SK-N-SH (cell line): ENCODE data around the gene NRP2. TPM values are rescaled to one million over a fixed set of nuclear protein-coding genes. Genes with fewer than 3 reads are reported as not detected.
A peak's percentile ranks its signal among the peaks of the same experiment; 100 is the strongest.

Experiments used
- CTCF ChIA-PET: fragments of 300-600, 350-600 bp; formaldehyde crosslinking; extraction: SDS; loops from one replicate; lab custom pipeline; 2021; lab: Yijun Ruan, JAX
- POLR2A ChIA-PET: fragments of 350-600 bp; sonication (Branson Sonifier 250); formaldehyde crosslinking; extraction: SDS; loops from one replicate; lab custom pipeline; 2020; ENCODE audit warnings: antibody characterized with exemption, inconsistent platforms; lab: Yijun Ruan, JAX
- DNase-seq: peaks from one replicate; pipeline ENCODE4 v3.0.0; 2012
- H2AFZ ChIP-seq: fragments of 200-600 bp; sonication (generic); 2 replicates; pipeline ENCODE4 v1.8.1; 2016; ENCODE audit warnings: antibody characterized with exemption, mild to moderate bottlenecking, low read depth
- H3F3A ChIP-seq: fragments of 200-600 bp; sonication (generic); replicated peaks from 2 replicates; pipeline ENCODE3; 2016; ENCODE audit warnings: antibody characterized with exemption, mild to moderate bottlenecking; ENCODE audit not compliant: insufficient read depth
- H3K27ac ChIP-seq, 2 experiments: fragments of 200-500 bp in 1 of 2; fragments of 200-600 bp in 1 of 2; sonication (Bioruptor generic) in 1 of 2; sonication (generic), shearing (Covaris generic) in 1 of 2; 2 replicates each; pipeline versions ENCODE4 v1.5.1 to v1.6.1; 2014 to 2016; ENCODE audit warnings: low read depth in 2 of 2, inconsistent platforms in 1 of 2, low read length in 1 of 2, mild to moderate bottlenecking in 1 of 2, mixed read lengths in 1 of 2
- H3K27me3 ChIP-seq: fragments of 200-600 bp; sonication (generic), shearing (Covaris generic); 2 replicates; pipeline ENCODE4 v1.6.1; 2016; ENCODE audit warnings: mixed run types; ENCODE audit not compliant: insufficient read depth
- H3K36me3 ChIP-seq, 2 experiments: fragments of 200-500 bp in 1 of 2; fragments of 200-600 bp in 1 of 2; sonication (Bioruptor generic) in 1 of 2; sonication (generic) in 1 of 2; replicated peaks in 1 of 2; 2 replicates each; pipeline versions ENCODE3 to v1.5.1; 2014 to 2016; ENCODE audit warnings: low read length in 1 of 2, mild to moderate bottlenecking in 1 of 2; ENCODE audit not compliant: insufficient read depth in 2 of 2, control insufficient read depth in 1 of 2
- H3K4me1 ChIP-seq, 2 experiments: fragments of 200-500 bp in 1 of 2; fragments of 200-600 bp in 1 of 2; sonication (Bioruptor generic) in 1 of 2; sonication (generic), shearing (Covaris generic) in 1 of 2; 2 replicates each; pipeline versions ENCODE4 v1.5.1 to v1.6.1; 2014 to 2016; ENCODE audit warnings: low read depth in 1 of 2, low read length in 1 of 2, mixed run types in 1 of 2; ENCODE audit not compliant: insufficient read depth in 2 of 2, control insufficient read depth in 1 of 2
- H3K4me2 ChIP-seq: fragments of 200-600 bp; sonication (generic), shearing (Covaris generic); 2 replicates; pipeline ENCODE4 v1.6.1; 2017; ENCODE audit warnings: mixed run types
- H3K4me3 ChIP-seq, 2 experiments: fragments of 200-500 bp in 1 of 2; fragments of 200-600 bp in 1 of 2; sonication (Bioruptor generic) in 1 of 2; sonication (generic), shearing (Covaris generic) in 1 of 2; 2 replicates each; pipeline versions ENCODE4 v1.5.1 to v1.8.1; 2014 to 2016; ENCODE audit warnings: low read depth in 2 of 2, inconsistent platforms in 1 of 2, low read length in 1 of 2, mild to moderate bottlenecking in 1 of 2, mixed read lengths in 1 of 2, moderate library complexity in 1 of 2
- H3K79me2 ChIP-seq: fragments of 200-600 bp; sonication (generic); 2 replicates; pipeline ENCODE4 v1.8.1; 2017; ENCODE audit warnings: mild to moderate bottlenecking; ENCODE audit not compliant: insufficient read depth
- H3K9ac ChIP-seq: fragments of 200-600 bp; sonication (generic); 2 replicates; pipeline ENCODE4 v1.6.1; 2017; ENCODE audit warnings: mixed run types
- H3K9me2 ChIP-seq: fragments of 200-600 bp; sonication (generic); 2 replicates; pipeline ENCODE4 v1.6.1; 2017; ENCODE audit warnings: mixed run types
- H3K9me3 ChIP-seq: fragments of 200-600 bp; sonication (generic); 2 replicates; pipeline ENCODE4 v1.6.1; 2017; ENCODE audit warnings: mixed run types, mild to moderate bottlenecking, moderate library complexity
- H4K20me1 ChIP-seq: fragments of 200-600 bp; sonication (generic); 2 replicates; pipeline ENCODE4 v1.6.1; 2017; ENCODE audit warnings: mild to moderate bottlenecking, mixed run types; ENCODE audit not compliant: insufficient read depth
- JUND ChIP-seq: IDR thresholded peaks from 2 replicates; pipeline ENCODE4 v1.4.0; 2012
- MAX ChIP-seq: IDR thresholded peaks from 2 replicates; pipeline ENCODE4 v1.4.0; 2012; ENCODE audit warnings: low read depth
- MXI1 ChIP-seq: IDR thresholded peaks from 2 replicates; pipeline ENCODE4 v1.6.1; 2012; ENCODE audit warnings: mild to moderate bottlenecking, low read depth, low read length, improper control_type of control experiment
- NRF1 ChIP-seq: IDR thresholded peaks from 2 replicates; pipeline ENCODE4 v1.6.1; 2012; ENCODE audit warnings: low read depth, mild to moderate bottlenecking, low read length
- REST ChIP-seq: IDR thresholded peaks from 2 replicates; pipeline ENCODE4 v1.6.1; 2012; ENCODE audit warnings: mild to moderate bottlenecking, low read depth, low read length, moderate library complexity
- RXRA ChIP-seq: IDR thresholded peaks from 2 replicates; pipeline ENCODE4 v1.4.0; 2012; ENCODE audit warnings: low read depth, mild to moderate bottlenecking, borderline replicate concordance
- TEAD4 ChIP-seq: IDR thresholded peaks from 2 replicates; pipeline ENCODE4 v1.4.0; 2012; ENCODE audit warnings: mild to moderate bottlenecking, borderline replicate concordance; ENCODE audit not compliant: insufficient read depth
- USF2 ChIP-seq: fragments of 150-350 bp; IDR thresholded peaks from 2 replicates; pipeline ENCODE4 v1.6.1; 2017; ENCODE audit warnings: antibody characterized with exemption, low read length, low read depth, borderline replicate concordance
- YY1 ChIP-seq: IDR thresholded peaks from 2 replicates; pipeline ENCODE4 v1.4.0; 2012; ENCODE audit warnings: low read depth, mild to moderate bottlenecking
- WGBS: methylation state at CpG from one replicate; pipeline ENCODE4 v1.1.6; 2017; ENCODE audit warnings: low lambda C conversion rate; 5-methylcytosine and 5-hydroxymethylcytosine counted together
- polyA plus RNA-seq, 3 experiments: library from polyadenylated mRNA; depleted of rRNA; stranded (reverse); fragments of >200 nt; gene quantifications; 2 replicates each; pipeline ENCODE4 v1.2.3, GENCODE V29; 2012

The NRP2 gene
- polyA plus RNA-seq, 1 of the 3 experiments (the other 2 are of a cell fraction), result 68.8 TPM

GRCh38 chr2:205687641-205687956 lies 5.3 kb downstream of the NRP2 start:
- no peak overlapping the region for H2AFZ ChIP-seq
- no peaks in the 10 kb centered on the region for H4K20me1 ChIP-seq
- ChIA-PET POLR2A (no interaction called here), CTCF (interaction anchor here (0.9 to 3.7 kb wide), 8 partner anchors 8 to 261 kb away, joined by 3 to 22 read pairs (median 4); no protein-coding TSS in a partner anchor)
- H3K4me1 ChIP-seq, result peaks cover 33 to 35% of the 10 kb centered on the region in 2 experiments; a peak in 3 of 4 replicates
- no peak overlapping the region for H3K9ac ChIP-seq
- H3K36me3 ChIP-seq, result peaks cover 0 to 3% of the 10 kb centered on the region in 2 experiments
- H3K9me3 ChIP-seq, result no peaks in the 10 kb centered on the region
- H3K79me2 ChIP-seq, result peaks cover 94% of the 10 kb centered on the region
- DNase-seq, result no peak
- peaks cover 21% of the 10 kb centered on the region for H3F3A ChIP-seq
- H3K27me3 ChIP-seq, result no peaks in the 10 kb centered on the region
- no peak overlapping the region for H3K4me3 ChIP-seq
- no peaks in the 10 kb centered on the region for H3K9me2 ChIP-seq
- H3K4me2 ChIP-seq, result peak overlapping the region; percentile 98
- TF ChIP-seq RXRA, result no peak
- no peak for TF ChIP-seq NRF1
- TF ChIP-seq USF2, result no peak
- TF ChIP-seq TEAD4, result no peak
- TF ChIP-seq JUND, result no peak
- no peak for TF ChIP-seq YY1
- 83% methylated on average over 2 of the region's 3 CpGs for WGBS
- peak overlapping the region in 1 of 2 experiments; percentile 24; a peak in 1 of 4 replicates for H3K27ac ChIP-seq

DNA sequence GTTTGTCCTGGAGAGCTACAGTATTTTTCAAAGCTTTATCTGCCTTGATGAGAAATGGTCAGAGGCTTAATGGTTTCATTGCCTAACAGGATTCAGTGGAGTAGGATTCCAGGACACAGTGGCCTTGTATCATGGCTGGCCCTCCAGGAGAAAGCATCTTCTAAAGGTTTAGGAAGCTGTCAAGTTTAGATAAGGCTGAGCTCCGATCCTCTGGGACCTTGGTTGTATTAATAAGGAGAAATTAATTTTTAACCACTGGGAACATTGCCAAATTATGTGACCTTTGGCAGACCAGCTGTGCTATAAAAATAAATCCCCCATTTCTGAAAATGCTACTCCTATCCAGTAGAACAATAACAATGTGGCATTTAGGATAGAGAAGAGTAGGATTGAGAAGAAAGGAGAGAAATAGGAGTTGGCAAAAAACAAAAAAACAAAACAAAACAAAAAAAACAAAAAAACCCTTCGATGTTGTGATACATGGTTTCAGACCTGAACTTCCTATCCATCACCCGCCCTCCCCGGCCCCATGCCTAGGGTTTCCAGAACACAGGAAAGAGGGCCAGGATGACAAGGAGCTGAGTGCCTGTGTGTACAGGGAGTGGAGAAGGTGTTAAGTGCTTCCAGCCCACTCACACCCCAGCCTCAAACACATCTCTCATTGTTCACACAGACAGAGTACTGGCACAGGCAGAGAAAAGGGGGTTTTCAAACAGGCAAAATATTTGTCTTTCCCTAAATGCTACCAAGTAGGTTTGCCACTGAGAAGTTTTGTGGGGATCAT lies 6.3 kb downstream of the NRP2 start:
- Histone ChIP-seq H3K9ac (no peak overlapping the region), H3K79me2 (peaks cover 94% of the 10 kb centered on the region), H2AFZ (no peak overlapping the region), H3K9me2 (no peaks in the 10 kb centered on the region), H3K9me3 (no peaks in the 10 kb centered on the region), H3K4me2 (peak overlapping the region; percentile 98), H3K4me1 (peaks cover 33 to 35% of the 10 kb centered on the region in 2 experiments), H3K27me3 (no peaks in the 10 kb centered on the region), H3K36me3 (peaks cover 0 to 3% of the 10 kb centered on the region in 2 experiments), H3K4me3 (no peak overlapping the region), H3F3A (peaks cover 17% of the 10 kb centered on the region), H4K20me1 (no peaks in the 10 kb centered on the region), H3K27ac (peak overlapping the region in 1 of 2 experiments; percentile 24; a peak in 1 of 4 replicates)
- WGBS, result 73% methylated on average over 4 of the region's 4 CpGs
- ChIA-PET POLR2A (interaction anchor here (0.6 kb wide), 1 partner anchor 681 kb away, joined by 4 read pairs; no protein-coding TSS in a partner anchor), CTCF (interaction anchor here (0.7 to 3.7 kb wide), 9 partner anchors 9 to 262 kb away, joined by 3 to 22 read pairs (median 3); no protein-coding TSS in a partner anchor)
- no peak for TF ChIP-seq MXI1
- no peak for TF ChIP-seq MAX
- no peak for TF ChIP-seq REST
- DNase-seq, result no peak
